ENCODE data around the gene CLIC3. TPM values are rescaled to one million over a fixed set of nuclear protein-coding genes. Genes with fewer than 3 reads are reported as not detected.

Gene CLIC3
- total RNA-seq, 1 experiment from 2014 or later, result not detected

DNA sequence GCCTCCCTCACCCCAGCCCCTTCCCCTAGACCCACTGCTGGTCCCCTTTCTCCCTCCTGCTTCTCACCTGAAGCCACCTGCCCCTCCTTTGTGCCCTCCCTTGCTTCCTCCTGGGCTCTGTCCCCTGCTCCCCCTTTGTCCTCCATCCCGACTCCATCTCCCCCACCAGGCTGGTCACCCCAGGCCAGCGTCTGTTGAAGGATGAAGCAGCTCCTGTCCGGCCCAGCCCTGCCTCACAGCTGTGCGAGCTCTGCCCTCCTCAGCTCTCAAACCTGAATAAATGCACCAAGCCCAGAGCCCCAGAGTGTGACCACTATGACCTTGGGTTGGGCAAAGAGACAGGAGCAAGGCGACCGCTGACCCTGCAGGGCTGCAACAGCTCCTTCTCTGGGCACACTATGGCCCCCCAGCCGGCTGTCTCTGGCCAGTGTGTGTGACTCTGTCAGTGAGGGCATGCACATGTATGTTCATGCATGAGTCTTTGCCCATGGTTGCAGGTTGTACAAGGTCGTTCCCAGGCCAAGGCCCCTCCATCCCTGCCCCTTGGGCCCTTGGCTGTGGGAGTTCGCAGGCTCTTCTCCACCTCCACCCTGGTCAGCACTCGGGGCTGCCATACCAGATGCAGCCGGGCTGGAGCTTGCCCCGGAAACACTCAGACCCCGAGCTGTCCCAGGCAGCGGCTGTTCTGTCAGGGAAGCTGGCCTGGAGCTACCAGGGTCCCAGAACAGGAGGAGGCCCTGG is 41.0 kb downstream of the CLIC3 start:
- Histone ChIP-seq H3K4me3 (ENCODE audit: low read length) (no peak overlapping the region), H3K9me2 (replicated peaks; ENCODE audit: insufficient read depth, low read length) (no peaks in the 10 kb centered on the region), H3K4me1 (ENCODE audit: low read length) (peaks cover 3% of the 10 kb centered on the region), H3K36me3 (ENCODE audit: insufficient read depth, low read length) (no peaks in the 10 kb centered on the region), H3K4me2 (ENCODE audit: low read depth, low read length, poor library complexity, severe bottlenecking) (no peak overlapping the region), H2AFZ (ENCODE audit: low read length) (no peak overlapping the region), H3K27ac (ENCODE audit: low read length) (no peak overlapping the region), H3K9me3 (ENCODE audit: low read length) (no peaks in the 10 kb centered on the region), H3K27me3 (ENCODE audit: low read length) (no peaks in the 10 kb centered on the region), H4K20me1 (ENCODE audit: insufficient read depth, low read depth, low read length) (no peaks in the 10 kb centered on the region), H3K9ac (ENCODE audit: low read length) (no peak overlapping the region), H3K79me2 (ENCODE audit: low read length) (no peaks in the 10 kb centered on the region)
- no peak for DNase-seq

DNA sequence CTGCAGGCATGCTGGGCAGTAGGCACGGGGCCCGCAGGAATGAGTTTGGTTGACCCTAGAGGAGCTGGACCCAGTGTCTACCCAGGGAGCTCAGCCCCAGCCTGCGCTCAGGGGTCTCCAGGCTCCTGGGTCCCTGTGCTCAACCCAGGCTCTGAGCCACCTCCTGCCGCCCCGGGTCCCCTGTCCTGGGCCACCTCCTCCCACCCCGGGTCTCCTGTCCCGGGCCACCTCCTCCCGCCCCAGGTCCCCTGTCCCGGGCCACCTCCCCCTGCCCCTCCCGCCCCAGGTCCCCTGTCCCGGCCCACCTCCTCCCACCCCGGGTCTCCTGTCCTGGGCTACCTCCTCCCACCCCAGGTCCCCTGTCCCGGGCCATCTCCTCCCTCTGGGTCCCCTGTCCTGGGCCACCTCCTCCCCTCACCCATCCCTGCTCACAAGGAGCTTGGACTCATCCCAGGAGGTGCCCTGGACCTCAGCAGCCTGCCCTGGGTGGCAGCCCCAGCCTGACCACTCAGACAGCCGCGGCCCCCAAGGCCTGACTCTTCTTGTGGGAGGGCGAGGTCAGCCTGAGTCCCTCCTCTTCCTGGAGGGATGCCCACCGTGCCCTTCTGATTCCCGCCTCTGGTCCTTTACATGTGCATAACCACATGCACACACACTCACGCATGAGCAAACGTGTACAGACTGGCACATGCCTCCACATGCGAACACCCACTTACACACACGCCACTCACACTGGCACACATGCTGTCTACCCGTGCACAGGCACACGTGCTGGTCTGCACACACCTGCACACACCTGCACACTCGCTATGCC is 41.9 kb downstream of the CLIC3 start:
- Histone ChIP-seq H4K20me1 (ENCODE audit: insufficient read depth, low read depth, low read length) (no peaks in the 10 kb centered on the region), H3K27me3 (ENCODE audit: low read length) (no peaks in the 10 kb centered on the region), H2AFZ (ENCODE audit: low read length) (no peak overlapping the region), H3K4me1 (ENCODE audit: low read length) (peaks cover 8% of the 10 kb centered on the region), H3K9me2 (replicated peaks; ENCODE audit: insufficient read depth, low read length) (no peaks in the 10 kb centered on the region), H3K4me3 (ENCODE audit: low read length) (no peak overlapping the region), H3K36me3 (ENCODE audit: insufficient read depth, low read length) (no peaks in the 10 kb centered on the region), H3K4me2 (ENCODE audit: low read depth, low read length, poor library complexity, severe bottlenecking) (no peak overlapping the region), H3K9me3 (ENCODE audit: low read length) (no peaks in the 10 kb centered on the region), H3K9ac (ENCODE audit: low read length) (no peak overlapping the region), H3K27ac (ENCODE audit: low read length) (no peak overlapping the region), H3K79me2 (ENCODE audit: low read length) (no peaks in the 10 kb centered on the region)
- no peak for DNase-seq

DNA sequence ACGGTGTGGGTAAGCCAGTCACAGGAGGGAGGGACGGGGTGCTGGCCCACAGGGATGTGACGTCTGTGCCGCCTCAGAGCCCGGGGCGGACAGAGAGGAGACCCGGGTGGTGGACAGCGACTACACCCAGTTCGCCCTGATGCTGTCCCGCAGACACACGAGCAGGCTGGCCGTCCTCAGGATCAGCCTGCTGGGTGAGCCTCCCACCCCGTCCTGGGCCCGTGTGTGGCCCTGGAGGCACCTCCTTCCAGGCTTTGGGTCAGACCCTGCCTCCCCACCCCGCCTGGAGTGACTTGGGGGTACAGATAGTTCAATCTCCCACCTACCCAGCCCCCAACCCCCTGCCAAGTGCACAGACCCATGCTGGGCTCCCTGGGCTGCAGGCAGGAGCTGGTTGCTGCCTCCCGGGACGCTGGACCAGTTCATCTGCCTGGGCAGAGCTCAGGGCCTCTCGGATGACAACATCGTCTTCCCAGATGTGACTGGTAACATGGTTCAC is 42.5 kb downstream of the CLIC3 start:
- H3K9me2 ChIP-seq (replicated peaks; ENCODE audit: insufficient read depth, low read length), result no peaks in the 10 kb centered on the region
- no peaks in the 10 kb centered on the region for H3K27me3 ChIP-seq (ENCODE audit: low read length)
- no peak overlapping the region for H3K9ac ChIP-seq (ENCODE audit: low read length)
- no peak overlapping the region for H2AFZ ChIP-seq (ENCODE audit: low read length)
- H3K79me2 ChIP-seq (ENCODE audit: low read length), result no peaks in the 10 kb centered on the region
- H3K36me3 ChIP-seq (ENCODE audit: insufficient read depth, low read length), result no peaks in the 10 kb centered on the region
- H3K4me1 ChIP-seq (ENCODE audit: low read length), result peaks cover 12% of the 10 kb centered on the region
- H3K4me3 ChIP-seq (ENCODE audit: low read length), result no peak overlapping the region
- H3K4me2 ChIP-seq (ENCODE audit: low read depth, low read length, poor library complexity, severe bottlenecking), result no peak overlapping the region
- H4K20me1 ChIP-seq (ENCODE audit: insufficient read depth, low read depth, low read length), result no peaks in the 10 kb centered on the region
- H3K27ac ChIP-seq (ENCODE audit: low read length), result no peak overlapping the region
- no peak for DNase-seq
- no peaks in the 10 kb centered on the region for H3K9me3 ChIP-seq (ENCODE audit: low read length)

DNA sequence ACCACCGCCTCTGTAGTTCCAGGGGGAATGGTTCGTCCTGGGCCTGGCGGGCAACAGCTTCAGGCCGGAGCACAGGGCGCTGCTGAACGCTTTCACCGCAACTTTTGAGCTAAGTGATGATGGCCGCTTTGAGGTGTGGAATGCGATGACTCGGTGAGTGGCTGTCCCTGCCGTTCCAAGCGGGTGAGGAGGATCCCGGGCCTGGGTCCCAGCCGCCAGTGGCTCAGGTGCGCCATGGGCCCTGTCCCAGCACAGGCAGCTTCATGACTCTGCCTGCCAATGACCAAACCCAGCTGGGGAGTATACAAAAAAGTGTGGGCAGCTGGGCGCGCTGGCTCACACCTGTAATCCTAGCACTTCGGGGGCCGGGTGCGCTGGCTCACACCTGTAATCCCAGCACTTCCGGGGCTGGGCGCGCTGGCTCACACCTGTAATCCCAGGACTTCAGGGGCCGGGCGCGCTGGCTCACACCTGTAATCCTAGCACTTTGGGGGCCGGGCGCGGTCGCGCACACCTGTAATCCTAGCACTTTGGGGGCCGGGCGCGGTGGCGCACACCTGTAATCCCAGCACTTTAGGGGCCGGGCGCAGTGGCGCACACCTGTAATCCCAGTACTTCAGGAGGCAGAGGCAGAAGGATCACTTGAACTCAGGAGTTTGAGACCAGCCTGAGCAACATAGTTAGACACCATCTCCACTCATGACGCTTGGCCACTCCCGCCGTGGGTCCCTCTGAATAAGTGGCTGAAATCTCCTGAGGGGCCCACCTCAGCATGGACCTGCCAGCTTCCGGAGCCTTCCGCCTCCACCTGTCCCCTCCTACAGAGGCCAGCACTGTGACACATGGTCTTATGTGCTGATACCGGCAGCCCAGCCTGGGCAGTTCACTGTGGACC is 43.2 kb downstream of the CLIC3 start:
- DNase-seq, result no peak
- no peak overlapping the region for H2AFZ ChIP-seq (ENCODE audit: low read length)
- no peak overlapping the region for H3K4me2 ChIP-seq (ENCODE audit: low read depth, low read length, poor library complexity, severe bottlenecking)
- H3K79me2 ChIP-seq (ENCODE audit: low read length), result no peaks in the 10 kb centered on the region
- no peak overlapping the region for H3K27ac ChIP-seq (ENCODE audit: low read length)
- H3K27me3 ChIP-seq (ENCODE audit: low read length), result no peaks in the 10 kb centered on the region
- H3K4me1 ChIP-seq (ENCODE audit: low read length), result peaks cover 14% of the 10 kb centered on the region
- no peak overlapping the region for H3K9ac ChIP-seq (ENCODE audit: low read length)
- H3K4me3 ChIP-seq (ENCODE audit: low read length), result no peak overlapping the region
- no peaks in the 10 kb centered on the region for H4K20me1 ChIP-seq (ENCODE audit: insufficient read depth, low read depth, low read length)
- no peaks in the 10 kb centered on the region for H3K9me3 ChIP-seq (ENCODE audit: low read length)
- H3K36me3 ChIP-seq (ENCODE audit: insufficient read depth, low read length), result no peaks in the 10 kb centered on the region
- H3K9me2 ChIP-seq (replicated peaks; ENCODE audit: insufficient read depth, low read length), result no peaks in the 10 kb centered on the region

DNA sequence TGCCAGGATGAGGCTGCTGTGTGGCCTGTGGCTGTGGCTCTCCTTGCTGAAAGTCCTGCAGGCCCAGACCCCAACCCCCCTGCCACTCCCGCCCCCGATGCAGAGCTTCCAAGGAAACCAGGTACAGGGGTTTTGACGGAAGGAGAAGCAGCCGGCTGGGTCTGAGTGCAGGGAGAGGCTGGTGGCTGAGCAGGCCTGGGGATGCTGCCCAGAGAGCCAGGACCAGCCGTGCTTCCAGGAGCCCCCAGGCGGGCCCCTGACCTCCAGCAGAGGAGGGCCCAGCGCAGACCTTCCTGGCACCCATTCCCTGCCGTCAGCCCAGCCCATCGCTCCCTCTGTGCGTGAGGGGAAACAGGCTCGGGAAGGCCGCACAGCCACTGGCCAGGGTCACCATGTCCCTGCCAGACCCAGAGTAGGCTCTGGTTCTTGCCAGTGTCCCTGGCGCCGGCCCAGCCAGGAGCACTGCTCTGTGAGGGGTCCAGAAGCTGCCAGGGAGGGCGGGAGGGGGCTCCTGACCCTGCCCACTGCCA is 44.0 kb downstream of the CLIC3 start:
- no peaks in the 10 kb centered on the region for H3K27me3 ChIP-seq (ENCODE audit: low read length)
- no peaks in the 10 kb centered on the region for H3K36me3 ChIP-seq (ENCODE audit: insufficient read depth, low read length)
- H3K4me1 ChIP-seq (ENCODE audit: low read length), result peaks cover 17% of the 10 kb centered on the region
- H3K4me2 ChIP-seq (ENCODE audit: low read depth, low read length, poor library complexity, severe bottlenecking), result no peak overlapping the region
- H3K9ac ChIP-seq (ENCODE audit: low read length), result no peak overlapping the region
- no peaks in the 10 kb centered on the region for H3K9me2 ChIP-seq (replicated peaks; ENCODE audit: insufficient read depth, low read length)
- H4K20me1 ChIP-seq (ENCODE audit: insufficient read depth, low read depth, low read length), result no peaks in the 10 kb centered on the region
- no peak for DNase-seq
- no peaks in the 10 kb centered on the region for H3K79me2 ChIP-seq (ENCODE audit: low read length)
- no peak overlapping the region for H3K27ac ChIP-seq (ENCODE audit: low read length)
- H2AFZ ChIP-seq (ENCODE audit: low read length), result no peak overlapping the region
- no peaks in the 10 kb centered on the region for H3K9me3 ChIP-seq (ENCODE audit: low read length)
- H3K4me3 ChIP-seq (ENCODE audit: low read length), result no peak overlapping the region

GRCh38 chr9:136951541-136952320 is 44.6 kb downstream of the CLIC3 start, which contains the start of gene LCN12:
TSS of gene LCN12 (plus strand) at chr9:136952273. CDS start at chr9:136952328, 55 bp downstream.
- H3K4me3 ChIP-seq (ENCODE audit: low read length), result no peak within 1 kb of the TSS
- H3K79me2 ChIP-seq (ENCODE audit: low read length), result no peaks in the 10 kb centered on the region
- no peak within 1 kb of the TSS for H3K27ac ChIP-seq (ENCODE audit: low read length)
- H2AFZ ChIP-seq (ENCODE audit: low read length), result no peak within 1 kb of the TSS
- no peak for DNase-seq
- no peak within 1 kb of the TSS for H3K4me2 ChIP-seq (ENCODE audit: low read depth, low read length, poor library complexity, severe bottlenecking)
- H3K9me3 ChIP-seq (ENCODE audit: low read length), result no peaks in the 10 kb centered on the region
- H4K20me1 ChIP-seq (ENCODE audit: insufficient read depth, low read depth, low read length), result no peaks in the 10 kb centered on the region
- no peaks in the 10 kb centered on the region for H3K36me3 ChIP-seq (ENCODE audit: insufficient read depth, low read length)
- H3K9me2 ChIP-seq (replicated peaks; ENCODE audit: insufficient read depth, low read length), result no peaks in the 10 kb centered on the region
- H3K27me3 ChIP-seq (ENCODE audit: low read length), result no peaks in the 10 kb centered on the region
- H3K4me1 ChIP-seq (ENCODE audit: low read length), result peaks cover 17% of the 10 kb centered on the region
- H3K9ac ChIP-seq (ENCODE audit: low read length), result no peak within 1 kb of the TSS

DNA sequence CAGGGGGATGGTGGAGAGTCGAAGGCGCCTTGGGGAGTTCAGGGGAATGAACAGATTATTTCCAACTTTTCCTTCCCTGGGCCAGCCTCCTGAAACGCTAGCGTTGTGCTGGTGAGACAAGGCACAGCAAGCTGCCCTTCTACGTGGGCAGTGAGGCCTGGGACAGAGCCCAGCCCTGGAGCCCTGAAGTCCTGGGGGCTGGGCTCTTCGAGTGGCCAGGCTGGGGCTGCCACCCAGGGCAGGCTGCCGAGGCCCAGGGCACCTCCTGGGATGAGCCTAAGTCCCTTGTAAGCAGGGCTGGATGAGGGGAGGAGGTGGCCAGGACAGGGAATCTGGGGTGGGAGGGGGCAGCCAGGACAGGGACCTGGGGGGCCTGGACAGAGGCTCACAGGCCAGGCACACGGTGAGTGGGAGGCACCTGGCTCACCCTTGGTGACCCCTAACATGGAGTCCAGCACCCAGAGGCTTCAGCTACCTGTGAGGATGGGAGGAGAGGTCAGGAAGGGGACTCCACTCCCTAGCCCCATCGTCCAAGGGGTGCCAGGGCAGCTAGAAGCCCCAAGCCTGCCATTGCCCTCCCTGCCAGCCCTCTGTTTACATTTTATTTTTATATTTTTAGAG is 45.6 kb downstream of the CLIC3 start:
- H3K9ac ChIP-seq (ENCODE audit: low read length), result peak overlapping the region; percentile 73

More for the DNA sequence above, 45.6 kb downstream of the CLIC3 start:
- Histone ChIP-seq H3K4me3 (ENCODE audit: low read length) (peak overlapping the region; percentile 72), H3K27ac (ENCODE audit: low read length) (no peak overlapping the region), H3K27me3 (ENCODE audit: low read length) (no peaks in the 10 kb centered on the region), H3K36me3 (ENCODE audit: insufficient read depth, low read length) (no peaks in the 10 kb centered on the region), H3K9me2 (replicated peaks; ENCODE audit: insufficient read depth, low read length) (no peaks in the 10 kb centered on the region), H3K4me2 (ENCODE audit: low read depth, low read length, poor library complexity, severe bottlenecking) (peak overlapping the region; percentile 88), H3K4me1 (ENCODE audit: low read length) (peaks cover 17% of the 10 kb centered on the region), H3K9me3 (ENCODE audit: low read length) (no peaks in the 10 kb centered on the region), H4K20me1 (ENCODE audit: insufficient read depth, low read depth, low read length) (no peaks in the 10 kb centered on the region), H2AFZ (ENCODE audit: low read length) (peak overlapping the region; percentile 98; the same call in 1 of the 2 replicates), H3K79me2 (ENCODE audit: low read length) (no peaks in the 10 kb centered on the region)
- DNase-seq, result no peak
